AG04450 (cell line): ENCODE data around the gene CCDC47. TPM values are rescaled to one million over a fixed set of nuclear protein-coding genes. Genes with fewer than 3 reads are reported as not detected.

Source experiments
- CTCF ChIA-PET: fragments of 300-600, 350-600 bp; formaldehyde crosslinking; extraction: SDS; loops from one replicate; lab custom pipeline; 2022; ENCODE audit warnings: antibody characterized with exemption, inconsistent platforms; lab: Charles Lee
- POLR2A ChIA-PET: fragments of 350-600 bp; formaldehyde crosslinking; extraction: SDS; loops from one replicate; lab custom pipeline; 2021; ENCODE audit warnings: antibody characterized with exemption, inconsistent platforms; lab: Yijun Ruan, JAX
- DNase-seq: peaks from one replicate; pipeline ENCODE4 v3.0.0-alpha.2; 2011; ENCODE audit warnings: low read depth, low spot score
- H3K27ac ChIP-seq: one replicate; pipeline ENCODE4 v1.5.1; 2012; ENCODE audit warnings: low read depth, low read length, control low read depth
- H3K27me3 ChIP-seq: one replicate; pipeline ENCODE4 v1.6.0; 2012; ENCODE audit warnings: low read length; ENCODE audit not compliant: control insufficient read depth, insufficient read depth
- H3K4me3 ChIP-seq: 2 replicates; pipeline ENCODE4 v1.5.1; 2011; ENCODE audit warnings: mild to moderate bottlenecking, low read depth, low read length, control low read depth
- H3K9me3 ChIP-seq: 2 replicates; pipeline ENCODE4 v1.5.1; 2012; ENCODE audit warnings: low read length; ENCODE audit not compliant: control insufficient read depth, insufficient read depth
- CTCF ChIP-seq: IDR thresholded peaks from 2 replicates; pipeline ENCODE4 v1.5.1; 2011; ENCODE audit warnings: low read depth, low read length, control low read depth, inconsistent platforms
- polyA plus RNA-seq: library from polyadenylated mRNA; depleted of rRNA; stranded (reverse); fragments of >200 nt; gene quantifications from 2 replicates; pipeline ENCODE4 v1.2.3, GENCODE V29; 2011

CCDC47 gene
- polyA plus RNA-seq, 1 experiment = 68.9 TPM

- no peaks in the 10 kb centered on the region for H3K27me3 ChIP-seq
- H3K9me3 ChIP-seq = no peaks in the 10 kb centered on the region
- H3K4me3 ChIP-seq = no peak overlapping the region
- ChIA-PET POLR2A (no interaction called here), CTCF (interaction anchor here (1.3 kb wide), 1 partner anchor 284 kb away, joined by 3 read pairs; no protein-coding TSS in a partner anchor)
- no peak for TF ChIP-seq CTCF
- no peak overlapping the region for H3K27ac ChIP-seq
- DNase-seq = no peak
Measured at GRCh38 chr17:63709110-63709509, 64.3 kb downstream of the CCDC47 start.

- no peak for TF ChIP-seq CTCF
- CTCF ChIA-PET = interaction anchor here (0.6 kb wide), 1 partner anchor 56 kb away, joined by 4 read pairs; no protein-coding TSS in a partner anchor
- POLR2A ChIA-PET = no interaction called here
Measured at GRCh38 chr17:63707151-63707550, 66.2 kb downstream of the CCDC47 start.

GRCh38 chr17:63706336-63707082 lies 66.9 kb downstream of the CCDC47 start:
- ChIA-PET CTCF (no interaction called here), POLR2A (no interaction called here)
- no peaks in the 10 kb centered on the region; the same call in 1 of the 2 replicates for H3K9me3 ChIP-seq
- no peak for TF ChIP-seq CTCF
- H3K4me3 ChIP-seq = no peak overlapping the region
- DNase-seq = no peak
- no peak overlapping the region for H3K27ac ChIP-seq
- H3K27me3 ChIP-seq = no peaks in the 10 kb centered on the region

More at GRCh38 chr17:63707151-63707550, 66.2 kb downstream of the CCDC47 start:
- Histone ChIP-seq H3K9me3 (no peaks in the 10 kb centered on the region), H3K4me3 (no peak overlapping the region), H3K27ac (no peak overlapping the region), H3K27me3 (no peaks in the 10 kb centered on the region)
- no peak for DNase-seq

- Histone ChIP-seq H3K27ac (no peak overlapping the region), H3K9me3 (no peaks in the 10 kb centered on the region; the same call in 1 of the 2 replicates), H3K4me3 (no peak overlapping the region), H3K27me3 (no peaks in the 10 kb centered on the region)
- POLR2A ChIA-PET = interaction anchor here (0.6 kb wide), 1 partner anchor 104 kb away, joined by 7 read pairs; no protein-coding TSS in a partner anchor
- no peak for TF ChIP-seq CTCF
- CTCF ChIA-PET = no interaction called here
- no peak for DNase-seq
Measured at GRCh38 chr17:63705657-63706056, 67.7 kb downstream of the CCDC47 start.

- Histone ChIP-seq H3K27ac (no peak overlapping the region), H3K4me3 (no peak overlapping the region), H3K27me3 (no peaks in the 10 kb centered on the region), H3K9me3 (no peaks in the 10 kb centered on the region; the same call in 1 of the 2 replicates)
- ChIA-PET CTCF (no interaction called here), POLR2A (no interaction called here)
- no peak for DNase-seq
- TF ChIP-seq CTCF = no peak
Measured at GRCh38 chr17:63704836-63705235, 68.6 kb downstream of the CCDC47 start.
